Spleen (tissue), 11 donors: Measurements from ENCODE around the gene PDLIM4. TPM values are rescaled to one million over a fixed set of nuclear protein-coding genes. Genes with fewer than 3 reads are reported as not detected.
A peak's percentile ranks its signal among the peaks of the same experiment; 100 is the strongest.

ENCODE experiments used
- DNase-seq: peaks from one replicate; pipeline ENCODE4 v3.0.0-alpha.2; 2020
- H3K27ac ChIP-seq, 8 donors: fragments of 200-600 bp; sonication (generic) in 7 of 8; 1 replicate in 4 of 8; 2 replicates in 4 of 8; pipeline versions ENCODE4 v1.5.0 to v1.8.0; 2016 to 2021; ENCODE audit warnings: inconsistent platforms in 4 of 8, mild to moderate bottlenecking in 4 of 8, moderate library complexity in 1 of 8
- H3K27me3 ChIP-seq, 7 donors: fragments of 200-600 bp; sonication (generic) in 6 of 7; replicated peaks in 1 of 7; 1 replicate in 4 of 7; 2 replicates in 3 of 7; pipeline versions ENCODE4 v1.5.0 to v1.8.0; 2016 to 2021; ENCODE audit warnings: inconsistent platforms in 3 of 7, mild to moderate bottlenecking in 1 of 7
- H3K36me3 ChIP-seq, 6 donors: fragments of 200-600 bp; sonication (generic) in 5 of 6; 1 replicate in 4 of 6; 2 replicates in 2 of 6; pipeline versions ENCODE4 v1.5.0 to v1.8.0; 2016 to 2021; ENCODE audit warnings: inconsistent platforms in 2 of 6
- H3K4me1 ChIP-seq, 6 donors: fragments of 200-600 bp; sonication (generic) in 5 of 6; 1 replicate in 3 of 6; 2 replicates in 3 of 6; pipeline versions ENCODE4 v1.5.0 to v1.8.0; 2016 to 2021; ENCODE audit warnings: inconsistent platforms in 3 of 6
- H3K4me3 ChIP-seq, 8 donors: fragments of 200-600 bp; sonication (generic) in 7 of 8; 1 replicate in 4 of 8; 2 replicates in 4 of 8; pipeline versions ENCODE4 v1.5.0 to v1.8.0; 2016 to 2021; ENCODE audit warnings: inconsistent platforms in 4 of 8, mild to moderate bottlenecking in 4 of 8, moderate library complexity in 2 of 8
- H3K9me3 ChIP-seq, 8 donors: fragments of 200-600 bp; sonication (generic) in 7 of 8; 1 replicate in 4 of 8; 2 replicates in 4 of 8; pipeline versions ENCODE4 v1.5.0 to v1.8.0; 2016 to 2021; ENCODE audit warnings: inconsistent platforms in 4 of 8
- POLR2A ChIP-seq, 3 donors: fragments of 450-650 bp; IDR thresholded peaks; one replicate each; pipeline ENCODE4 v1.5.1; 2017; ENCODE audit warnings: antibody characterized with exemption in 3 of 3, mild to moderate bottlenecking in 1 of 3
- POLR2AphosphoS5 ChIP-seq, 3 donors: sonication (generic); formaldehyde crosslinking; IDR thresholded peaks; one replicate each; pipeline ENCODE4 v1.5.1; 2017; ENCODE audit warnings: antibody characterized with exemption in 3 of 3
- WGBS, 5 donors: extraction: QIAGEN DNeasy Blood & Tissue Kit in 3 of 5; methylation state at CpG; one replicate each; pipeline versions ENCODE4 v1.1.5 to v1.1.7; 2013 to 2018; 5-methylcytosine and 5-hydroxymethylcytosine counted together
- intact Hi-C: fragments of 100-400 bp; cut with DNase I; formaldehyde crosslinking; loops from one replicate; pipeline ENCODE4 v1.15.0; 2023; ENCODE audit warnings: low total_unique reads
- polyA plus RNA-seq, 3 donors: library from polyadenylated mRNA; stranded (reverse); fragments of 200-250 nt; gene quantifications; one replicate each; pipeline ENCODE4 v1.2.1, GENCODE V29; 2013
- total RNA-seq, 7 donors: library from RNA; depleted of rRNA in 3 of 7; stranded (reverse); fragments of >200 nt in 3 of 7; fragmentation: NEBNext Ultra II Directional in 4 of 7; extraction: Animal tissue kit (Norgen Biotek cat#: 25700) in 4 of 7; gene quantifications; one replicate each; pipeline versions ENCODE4 v1.1.0 to v1.2.1, GENCODE V29; 2016 to 2021
- TF ChIP-seq, protein P1 (sequence below), 11 experiments: fragments of 200-600 bp in 7 of 11; fragments of 450-650 bp in 4 of 11; sonication (generic) in 4 of 11; IDR thresholded peaks in 8 of 11; conservative IDR thresholded peaks in 3 of 11; 1 replicate in 7 of 11; 2 replicates in 4 of 11; pipeline versions ENCODE4 v1.4.0 to v1.8.0; 2016 to 2021; ENCODE audit warnings: antibody characterized with exemption in 11 of 11, inconsistent platforms in 4 of 11, mild to moderate bottlenecking in 1 of 11
- donor health status: healthy with polysubstance abuse.
- donor health status: DM: no; HTN: no; CAD: no; lungs with moderate emphysema.
- donor health status: DM: no; HTN: no; CAD: no.
- donor health status: Bipolar disorder and iron deficiency.
- donor health status: healthy.
- donor health status: DM: no; HTN: no; CAD: no.
- donor health status: DM: yes; HTN: yes; CAD: no.

The PDLIM4 gene
- total and polyA plus RNA-seq, 10 donors = 3.5 to 17.4 (median 9.0) TPM

GRCh38 chr5:132270335-132270665, 12.8 kb downstream of the PDLIM4 start:
- H3K4me1 ChIP-seq = peaks cover 3 to 27% (median 12%) of the 10 kb centered on the region in 6 donors
- TF ChIP-seq POLR2A (IDR thresholded peaks at IDR 0.05) = no peak
- TF ChIP-seq POLR2AphosphoS5 (IDR thresholded peaks at IDR 0.05) = no peak
- TF ChIP-seq, protein P1, sequence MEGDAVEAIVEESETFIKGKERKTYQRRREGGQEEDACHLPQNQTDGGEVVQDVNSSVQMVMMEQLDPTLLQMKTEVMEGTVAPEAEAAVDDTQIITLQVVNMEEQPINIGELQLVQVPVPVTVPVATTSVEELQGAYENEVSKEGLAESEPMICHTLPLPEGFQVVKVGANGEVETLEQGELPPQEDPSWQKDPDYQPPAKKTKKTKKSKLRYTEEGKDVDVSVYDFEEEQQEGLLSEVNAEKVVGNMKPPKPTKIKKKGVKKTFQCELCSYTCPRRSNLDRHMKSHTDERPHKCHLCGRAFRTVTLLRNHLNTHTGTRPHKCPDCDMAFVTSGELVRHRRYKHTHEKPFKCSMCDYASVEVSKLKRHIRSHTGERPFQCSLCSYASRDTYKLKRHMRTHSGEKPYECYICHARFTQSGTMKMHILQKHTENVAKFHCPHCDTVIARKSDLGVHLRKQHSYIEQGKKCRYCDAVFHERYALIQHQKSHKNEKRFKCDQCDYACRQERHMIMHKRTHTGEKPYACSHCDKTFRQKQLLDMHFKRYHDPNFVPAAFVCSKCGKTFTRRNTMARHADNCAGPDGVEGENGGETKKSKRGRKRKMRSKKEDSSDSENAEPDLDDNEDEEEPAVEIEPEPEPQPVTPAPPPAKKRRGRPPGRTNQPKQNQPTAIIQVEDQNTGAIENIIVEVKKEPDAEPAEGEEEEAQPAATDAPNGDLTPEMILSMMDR (IDR thresholded peaks at IDR 0.05 in 8 of 11, conservative IDR thresholded peaks at IDR 0.05 in 3 of 11) = no peak
- peak; percentile 34 for DNase-seq
- H3K4me3 ChIP-seq = no peak overlapping the region
- intact Hi-C loops = no loop called here
- H3K27me3 ChIP-seq = peaks cover 0 to 15% (median 0%) of the 10 kb centered on the region in 7 donors
- no peaks in the 10 kb centered on the region for H3K9me3 ChIP-seq
- 91 to 100% (median 94%) methylated on average over 1 of the region's 1 CpG; no CpG with 5 or more reads in 1 of the 5 donors for WGBS, 5 donors
- H3K27ac ChIP-seq = no peak overlapping the region
- no peaks in the 10 kb centered on the region for H3K36me3 ChIP-seq

DNA sequence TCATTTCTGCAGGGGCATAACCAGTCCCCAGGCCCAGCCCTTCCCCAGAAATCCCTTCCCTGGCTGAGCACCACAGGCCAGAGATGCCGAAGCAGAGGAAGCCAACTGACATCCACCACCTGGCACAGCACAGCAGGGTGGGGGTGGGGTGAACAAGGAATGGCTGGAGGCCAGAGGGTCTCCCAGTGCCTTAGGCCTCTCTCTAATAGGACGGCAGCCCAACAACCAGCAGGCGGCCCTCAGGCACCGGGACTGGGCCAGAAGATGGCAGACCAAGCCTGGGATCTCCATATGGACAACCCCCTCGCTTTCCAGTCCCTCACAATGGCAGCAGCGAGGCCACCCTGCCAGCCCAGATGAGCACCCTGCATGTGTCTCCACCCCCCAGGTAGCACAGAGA, 13.2 kb downstream of the PDLIM4 start:
- Histone ChIP-seq H3K27ac (no peak overlapping the region), H3K4me3 (no peak overlapping the region), H3K27me3 (peaks cover 0 to 15% (median 0%) of the 10 kb centered on the region in 7 donors), H3K4me1 (peaks cover 0 to 23% (median 10%) of the 10 kb centered on the region in 6 donors), H3K9me3 (no peaks in the 10 kb centered on the region), H3K36me3 (no peaks in the 10 kb centered on the region)
- no peak for TF ChIP-seq POLR2AphosphoS5 (IDR thresholded peaks at IDR 0.05)
- no peak for TF ChIP-seq POLR2A (IDR thresholded peaks at IDR 0.05)
- intact Hi-C loops = no loop called here
- WGBS, 5 donors = 82 to 91% (median 86%) methylated on average over 6 of the region's 6 CpGs
- peak; percentile 45 for DNase-seq

GRCh38 chr5:132271251-132272246, 14.1 kb downstream of the PDLIM4 start:
- Histone ChIP-seq H3K4me3 (peak overlapping the region in 2 of 8 donors; percentile 4 to 49), H3K4me1 (peaks cover 0 to 20% (median 8%) of the 10 kb centered on the region in 6 donors), H3K9me3 (no peaks in the 10 kb centered on the region), H3K27me3 (peaks cover 0 to 15% (median 0%) of the 10 kb centered on the region in 7 donors), H3K36me3 (no peaks in the 10 kb centered on the region), H3K27ac (no peak overlapping the region)
- DNase-seq = peak; percentile 77
- WGBS, 5 donors = 67 to 88% (median 80%) methylated on average over 76 to 77 of the region's 77 CpGs
- intact Hi-C loops = no loop called here
- TF ChIP-seq POLR2A (IDR thresholded peaks at IDR 0.05) (no peak), POLR2AphosphoS5 (IDR thresholded peaks at IDR 0.05) (no peak)
- TF ChIP-seq, protein P1 (IDR thresholded peaks at IDR 0.05 in 8 of 11, conservative IDR thresholded peaks at IDR 0.05 in 3 of 11) = no peak

DNA sequence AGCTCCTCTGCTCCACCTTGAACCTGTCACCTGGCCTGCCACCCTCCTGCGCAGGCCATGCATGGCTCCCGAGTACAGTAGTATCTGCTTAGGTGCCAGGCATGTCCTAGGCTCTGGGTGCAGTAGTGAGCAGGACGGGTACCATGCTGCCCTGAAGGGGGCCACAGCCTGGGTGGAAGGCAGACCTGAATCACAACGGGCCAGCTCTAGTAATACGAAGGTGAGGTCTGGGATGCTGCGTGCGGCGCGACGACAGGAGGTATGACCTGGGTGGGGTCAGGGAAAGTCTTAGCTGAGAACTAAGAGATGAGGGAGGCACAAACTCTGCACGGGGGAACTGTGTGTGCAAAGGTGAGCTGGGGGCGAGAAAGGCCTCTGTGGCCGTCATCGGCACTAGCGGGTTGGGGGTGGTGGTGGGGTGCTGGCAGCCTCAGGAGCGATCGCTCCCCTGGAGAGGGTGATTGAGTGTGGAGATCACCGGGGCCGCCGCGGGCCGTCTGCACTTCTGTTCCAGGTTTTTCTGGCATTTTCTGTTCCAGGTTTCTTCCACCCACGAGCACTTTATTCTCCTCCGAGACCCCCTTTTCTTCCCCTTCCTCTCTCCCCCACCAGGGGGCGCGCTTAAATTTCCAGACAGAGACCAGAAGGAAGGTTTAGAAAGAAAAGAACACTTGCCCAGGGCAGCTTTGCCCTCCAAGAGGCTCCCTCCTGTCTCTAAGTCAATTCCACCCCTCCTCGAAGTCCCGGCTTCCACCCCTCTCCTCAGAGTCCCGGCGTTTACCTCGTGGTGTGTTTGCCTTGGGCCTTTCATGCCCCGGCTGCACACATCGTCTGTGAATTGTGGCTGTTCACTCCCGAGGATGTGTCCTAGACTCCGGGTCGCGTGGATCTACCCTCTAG, 15.1 kb downstream of the PDLIM4 start:
- H3K27ac ChIP-seq = no peak overlapping the region
- peaks cover 0 to 15% (median 0%) of the 10 kb centered on the region in 7 donors for H3K27me3 ChIP-seq
- no peak for TF ChIP-seq POLR2A (IDR thresholded peaks at IDR 0.05)
- no peak for TF ChIP-seq POLR2AphosphoS5 (IDR thresholded peaks at IDR 0.05)
- TF ChIP-seq, protein P1 (IDR thresholded peaks at IDR 0.05 in 8 of 11, conservative IDR thresholded peaks at IDR 0.05 in 3 of 11) = peak; percentile 56 to 90 (median 79)
- H3K4me3 ChIP-seq = peak overlapping the region in 1 of 8 donors; percentile 42
- H3K4me1 ChIP-seq = peaks cover 0 to 20% (median 8%) of the 10 kb centered on the region in 6 donors
- WGBS, 5 donors = 52 to 64% (median 58%) methylated on average over 37 of the region's 37 CpGs
- H3K36me3 ChIP-seq = no peaks in the 10 kb centered on the region
- no peaks in the 10 kb centered on the region for H3K9me3 ChIP-seq
- intact Hi-C loops = no loop called here
- peak; percentile 82 for DNase-seq
